ENCODE measurements around the gene PIGR. TPM values are rescaled to one million over a fixed set of nuclear protein-coding genes. Genes with fewer than 3 reads are reported as not detected.

PIGR gene
- total RNA-seq, 2 donors from 2014 or later: not detected

GRCh38 chr1:206922524-206922923, 23.7 kb downstream of the PIGR start:
- no peaks in the 10 kb centered on the region for H3K36me3 ChIP-seq (ENCODE audit: control insufficient read depth, insufficient read depth, low read length)
- H3K9me3 Mint-ChIP-seq: no peaks in the 10 kb centered on the region
- H3K36me3 Mint-ChIP-seq (ENCODE audit: low read depth): no peaks in the 10 kb centered on the region
- TF ChIP-seq CTCF (conservative IDR thresholded peaks at IDR 0.05): no peak
- no peak overlapping the region for H3K4me3 Mint-ChIP-seq
- no peak for DNase-seq
- no peak overlapping the region for H3K27ac ChIP-seq (ENCODE audit: low read depth, low read length)
- no peak overlapping the region for H3K4me3 ChIP-seq (ENCODE audit: low read length)
- no peaks in the 10 kb centered on the region for H3K27me3 ChIP-seq (ENCODE audit: control insufficient read depth, insufficient read depth, low read length, poor library complexity, severe bottlenecking)
- no peak overlapping the region for H3K9ac ChIP-seq (ENCODE audit: extremely low read depth, low read length, poor library complexity, severe bottlenecking)
- peaks cover 2% of the 10 kb centered on the region for H3K27me3 Mint-ChIP-seq (ENCODE audit: insufficient read depth)
- WGBS, 2 experiments (ENCODE audit: insufficient coverage in 1 of 2, insufficient read length in 1 of 2): 100% methylated on average over 1 of the region's 1 CpG; no CpG with 5 or more reads in 1 of the 2 experiments
- H3K9me3 ChIP-seq (ENCODE audit: control insufficient read depth, low read length): no peaks in the 10 kb centered on the region
- H3K4me1 ChIP-seq (ENCODE audit: control insufficient read depth, insufficient read depth, low read length): no peaks in the 10 kb centered on the region
- H3K27ac Mint-ChIP-seq: no peak overlapping the region
- H3K4me1 Mint-ChIP-seq: no peaks in the 10 kb centered on the region

DNA sequence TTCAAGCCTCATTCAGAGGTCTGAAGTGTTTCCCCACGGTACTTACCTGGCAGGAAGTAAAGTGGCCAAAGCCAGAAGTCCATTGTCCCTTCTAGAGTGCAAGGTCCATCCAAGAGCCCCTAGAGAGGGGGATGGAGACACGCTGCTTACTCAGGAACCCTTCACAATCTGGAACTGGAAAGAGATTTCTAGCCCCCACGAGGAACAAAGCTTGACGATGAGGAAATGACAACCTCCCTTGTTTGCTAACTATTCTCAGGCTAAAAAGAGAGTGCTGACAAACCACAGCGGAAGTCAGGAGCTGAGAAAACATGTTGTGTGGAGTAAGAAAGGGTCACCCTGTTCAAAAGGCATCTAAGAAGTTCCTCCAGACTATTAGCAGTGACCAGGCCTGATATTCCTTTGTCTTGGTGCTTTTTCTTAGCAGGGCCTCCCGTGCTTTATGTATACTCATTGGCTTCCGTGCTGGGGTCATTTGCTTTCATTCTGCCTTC, 24.4 kb downstream of the PIGR start, which contains the start of gene FCMR:
TSS of gene FCMR (minus strand) at position 170 of the 494 bp plus-strand sequence. CDS start at position 83, 87 bp downstream.
- H3K4me1 ChIP-seq (ENCODE audit: control insufficient read depth, insufficient read depth, low read length): no peaks in the 10 kb centered on the region
- H3K27ac ChIP-seq (ENCODE audit: low read depth, low read length): no peak within 1 kb of the TSS
- no peak within 1 kb of the TSS for H3K4me3 ChIP-seq (ENCODE audit: low read length)
- DNase-seq: no peak
- H3K9ac ChIP-seq (ENCODE audit: extremely low read depth, low read length, poor library complexity, severe bottlenecking): no peak within 1 kb of the TSS
- no peaks in the 10 kb centered on the region for H3K36me3 Mint-ChIP-seq (ENCODE audit: low read depth)
- H3K4me1 Mint-ChIP-seq: no peaks in the 10 kb centered on the region
- no peaks in the 10 kb centered on the region for H3K9me3 Mint-ChIP-seq
- peaks cover 5% of the 10 kb centered on the region for H3K27me3 Mint-ChIP-seq (ENCODE audit: insufficient read depth)
- H3K9me3 ChIP-seq (ENCODE audit: control insufficient read depth, low read length): no peaks in the 10 kb centered on the region
- H3K4me3 Mint-ChIP-seq: no peak within 1 kb of the TSS
- H3K36me3 ChIP-seq (ENCODE audit: control insufficient read depth, insufficient read depth, low read length): no peaks in the 10 kb centered on the region
- 86 to 87% methylated on average over 6 to 7 of the region's 7 CpGs for WGBS, 2 experiments (ENCODE audit: insufficient coverage in 1 of 2, insufficient read length in 1 of 2)
- no peak for TF ChIP-seq CTCF (conservative IDR thresholded peaks at IDR 0.05)
- no peak within 1 kb of the TSS for H3K27ac Mint-ChIP-seq
- H3K27me3 ChIP-seq (ENCODE audit: control insufficient read depth, insufficient read depth, low read length, poor library complexity, severe bottlenecking): peaks cover 6% of the 10 kb centered on the region

DNA sequence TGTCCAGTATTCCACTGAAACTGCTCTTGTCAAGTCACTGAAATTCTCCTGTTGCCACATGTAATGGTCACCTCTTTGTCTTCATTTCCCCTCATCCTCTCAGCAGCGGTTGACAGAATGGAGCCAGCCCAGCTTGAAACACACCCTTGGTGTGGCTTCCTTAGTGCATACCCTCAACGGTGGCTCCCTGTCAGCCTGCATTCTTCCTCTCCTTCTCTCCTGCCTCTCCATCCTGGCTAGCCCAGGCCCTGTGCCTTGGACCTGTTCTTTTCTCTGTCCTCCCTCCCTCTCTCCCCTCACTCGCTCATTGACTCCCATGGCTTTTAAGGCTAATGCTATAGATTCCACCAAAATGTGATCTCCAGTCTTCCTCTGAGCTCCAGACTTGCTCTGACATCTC, 28.2 kb downstream of the PIGR start:
- H3K27ac ChIP-seq (ENCODE audit: low read depth, low read length): no peak overlapping the region
- H3K27ac Mint-ChIP-seq: no peak overlapping the region
- DNase-seq: no peak
- no peak overlapping the region for H3K4me3 ChIP-seq (ENCODE audit: low read length)
- H3K4me1 Mint-ChIP-seq: no peaks in the 10 kb centered on the region
- H3K4me3 Mint-ChIP-seq: no peak overlapping the region
- H3K27me3 Mint-ChIP-seq (ENCODE audit: insufficient read depth): peaks cover 28% of the 10 kb centered on the region
- H3K9me3 ChIP-seq (ENCODE audit: control insufficient read depth, low read length): no peaks in the 10 kb centered on the region
- H3K36me3 Mint-ChIP-seq (ENCODE audit: low read depth): no peaks in the 10 kb centered on the region
- H3K27me3 ChIP-seq (ENCODE audit: control insufficient read depth, insufficient read depth, low read length, poor library complexity, severe bottlenecking): peaks cover 32% of the 10 kb centered on the region
- H3K36me3 ChIP-seq (ENCODE audit: control insufficient read depth, insufficient read depth, low read length): no peaks in the 10 kb centered on the region
- no peak overlapping the region for H3K9ac ChIP-seq (ENCODE audit: extremely low read depth, low read length, poor library complexity, severe bottlenecking)
- H3K4me1 ChIP-seq (ENCODE audit: control insufficient read depth, insufficient read depth, low read length): no peaks in the 10 kb centered on the region
- WGBS, 2 experiments (ENCODE audit: insufficient coverage in 1 of 2, insufficient read length in 1 of 2): 84 to 85% methylated on average over 2 to 3 of the region's 3 CpGs
- H3K9me3 Mint-ChIP-seq: no peaks in the 10 kb centered on the region
- TF ChIP-seq CTCF (conservative IDR thresholded peaks at IDR 0.05): no peak
